ENCODE measurements around the gene RGS19.
A peak's percentile ranks its signal among the peaks of the same experiment; 100 is the strongest.

The RGS19 gene

GRCh38 chr20:64055893-64056638 lies 23.3 kb downstream of the RGS19 start:
- Histone ChIP-seq H3K4me3 (no peak overlapping the region), H3K27me3 (peaks cover 21 to 45% (median 34%) of the 10 kb centered on the region in 11 experiments), H3K9ac (peak overlapping the region in 9 of 11 experiments; percentile 2 to 52 (median 22); a peak in 5 of 22 replicates), H3K4me2 (peak overlapping the region; percentile 46 to 92 (median 81)), H4K20me1 (no peaks in the 10 kb centered on the region; a peak in 1 of 22 replicates), H3K4me1 (peaks cover 43 to 75% (median 69%) of the 10 kb centered on the region in 10 experiments), H3K27ac (peak overlapping the region in 2 of 11 experiments; percentile 29 to 30; a peak in 2 of 22 replicates), H3K9me3 (replicated peaks in 1 of 11) (no peaks in the 10 kb centered on the region), H3K36me3 (no peaks in the 10 kb centered on the region)
- no peak for TF ChIP-seq Cebpa-rat (IDR thresholded peaks at IDR 0.05)

- H3K4me1 ChIP-seq = peaks cover 43 to 81% (median 76%) of the 10 kb centered on the region in 10 experiments
- H3K27ac ChIP-seq = peak overlapping the region in 2 of 11 experiments; percentile 29 to 30; a peak in 2 of 22 replicates
- H4K20me1 ChIP-seq = peaks cover 0 to 6% (median 0%) of the 10 kb centered on the region in 11 experiments; a peak in 4 of 22 replicates
- H3K36me3 ChIP-seq = no peaks in the 10 kb centered on the region
- peaks cover 27 to 51% (median 40%) of the 10 kb centered on the region in 11 experiments for H3K27me3 ChIP-seq
- peak overlapping the region; percentile 46 to 92 (median 81) for H3K4me2 ChIP-seq
- TF ChIP-seq Cebpa-rat (IDR thresholded peaks at IDR 0.05) = no peak
- peak overlapping the region in 8 of 11 experiments; percentile 2 to 36 (median 21); a peak in 5 of 22 replicates for H3K9ac ChIP-seq
- H3K4me3 ChIP-seq = no peak overlapping the region
- H3K9me3 ChIP-seq (replicated peaks in 1 of 11) = no peaks in the 10 kb centered on the region
Measured at GRCh38 chr20:64055396-64055892, 23.9 kb downstream of the RGS19 start.

- Histone ChIP-seq H3K36me3 (no peaks in the 10 kb centered on the region), H3K27me3 (peaks cover 39 to 65% (median 53%) of the 10 kb centered on the region in 11 experiments), H3K4me1 (peaks cover 47 to 90% (median 84%) of the 10 kb centered on the region in 10 experiments), H3K4me3 (peak overlapping the region in 3 of 10 experiments; percentile 6 to 55 (median 39); a peak in 5 of 20 replicates), H4K20me1 (peaks cover 0 to 13% (median 0%) of the 10 kb centered on the region in 11 experiments; a peak in 4 of 22 replicates), H3K27ac (peak overlapping the region in 5 of 11 experiments; percentile 35 to 65 (median 41); a peak in 10 of 22 replicates), H3K4me2 (peak overlapping the region; percentile 62 to 92 (median 81)), H3K9me3 (replicated peaks in 1 of 11) (no peaks in the 10 kb centered on the region), H3K9ac (peak overlapping the region; percentile 20 to 65 (median 42); a peak in 19 of 22 replicates)
- no peak for TF ChIP-seq Cebpa-rat (IDR thresholded peaks at IDR 0.05)
Measured at GRCh38 chr20:64053841-64054661, 25.3 kb downstream of the RGS19 start.

DNA sequence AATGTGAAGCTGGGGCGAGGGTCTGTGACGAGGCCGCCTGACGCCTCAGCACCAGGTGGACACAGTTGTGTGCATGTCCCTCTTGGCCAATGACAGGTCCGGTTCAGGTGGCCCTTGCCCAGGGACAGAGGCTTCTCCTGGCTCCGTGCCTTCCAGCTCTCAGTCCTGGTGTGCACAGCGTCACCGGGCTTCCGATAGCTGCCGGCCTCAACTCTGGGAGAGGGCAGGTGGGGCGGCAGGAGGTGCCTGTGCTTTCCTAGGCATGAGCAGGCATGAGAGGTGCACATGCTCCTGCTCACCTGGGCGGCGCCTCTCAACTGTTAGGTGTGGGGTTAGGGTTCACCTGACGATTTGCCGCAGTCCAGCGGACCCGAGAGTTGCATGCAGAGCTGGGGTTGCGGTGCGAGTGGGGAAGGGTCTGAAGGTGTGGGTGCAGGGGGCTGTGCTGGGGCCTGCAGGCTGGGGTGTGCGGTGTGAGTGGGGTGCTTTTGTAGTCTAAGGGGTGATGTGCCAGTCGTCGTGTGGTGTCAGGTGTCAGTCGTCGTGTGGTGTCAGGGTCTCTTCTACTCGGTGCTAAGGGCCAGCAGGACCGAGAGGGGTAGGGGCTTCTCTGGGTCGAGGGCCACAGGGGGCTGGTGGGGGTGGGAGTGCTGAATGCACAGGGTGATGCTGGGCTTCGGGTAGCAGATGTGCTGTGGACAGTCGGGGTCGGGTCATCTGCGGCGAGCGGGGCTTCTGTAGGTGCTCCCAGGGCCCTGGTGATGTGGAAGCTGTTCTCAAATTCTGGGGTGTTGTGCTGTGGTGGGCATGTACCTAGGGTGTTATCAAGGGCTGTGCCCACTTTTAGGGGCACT lies 26.1 kb downstream of the RGS19 start:
- H4K20me1 ChIP-seq = peaks cover 0 to 17% (median 4%) of the 10 kb centered on the region in 11 experiments; a peak in 11 of 22 replicates
- peaks cover 45 to 92% (median 84%) of the 10 kb centered on the region in 10 experiments for H3K4me1 ChIP-seq
- H3K27ac ChIP-seq = peak overlapping the region in 2 of 11 experiments; percentile 36 to 65; a peak in 4 of 22 replicates
- peak overlapping the region; percentile 62 to 92 (median 81); a peak in 21 of 22 replicates for H3K4me2 ChIP-seq
- TF ChIP-seq Cebpa-rat (IDR thresholded peaks at IDR 0.05) = no peak
- H3K9ac ChIP-seq = peak overlapping the region in 8 of 11 experiments; percentile 20 to 65 (median 44); a peak in 10 of 22 replicates
- H3K4me3 ChIP-seq = peak overlapping the region in 1 of 10 experiments; percentile 55; a peak in 1 of 20 replicates
- peaks cover 47 to 74% (median 61%) of the 10 kb centered on the region in 11 experiments for H3K27me3 ChIP-seq
- no peaks in the 10 kb centered on the region for H3K36me3 ChIP-seq
- no peaks in the 10 kb centered on the region for H3K9me3 ChIP-seq (replicated peaks in 1 of 11)

- H3K27ac ChIP-seq = no peak overlapping the region
- 0 out of 22 replicates have a peak overlapping the region, but pooled peaks of 1 of the 11 experiments have one; percentile 29 for H3K9ac ChIP-seq
- H3K9me3 ChIP-seq (replicated peaks in 1 of 11) = no peaks in the 10 kb centered on the region
- H3K27me3 ChIP-seq = peaks cover 55 to 82% (median 70%) of the 10 kb centered on the region in 11 experiments
- no peaks in the 10 kb centered on the region for H3K36me3 ChIP-seq
- peaks cover 0 to 25% (median 6%) of the 10 kb centered on the region in 11 experiments; a peak in 10 of 22 replicates for H4K20me1 ChIP-seq
- H3K4me1 ChIP-seq = peaks cover 36 to 89% (median 80%) of the 10 kb centered on the region in 10 experiments
- H3K4me2 ChIP-seq = peak overlapping the region in 6 of 11 experiments; percentile 81 to 98 (median 88); a peak in 9 of 22 replicates
- no peak for TF ChIP-seq Cebpa-rat (IDR thresholded peaks at IDR 0.05)
- H3K4me3 ChIP-seq = no peak overlapping the region
Measured at GRCh38 chr20:64052326-64052722, 27.0 kb downstream of the RGS19 start.

DNA sequence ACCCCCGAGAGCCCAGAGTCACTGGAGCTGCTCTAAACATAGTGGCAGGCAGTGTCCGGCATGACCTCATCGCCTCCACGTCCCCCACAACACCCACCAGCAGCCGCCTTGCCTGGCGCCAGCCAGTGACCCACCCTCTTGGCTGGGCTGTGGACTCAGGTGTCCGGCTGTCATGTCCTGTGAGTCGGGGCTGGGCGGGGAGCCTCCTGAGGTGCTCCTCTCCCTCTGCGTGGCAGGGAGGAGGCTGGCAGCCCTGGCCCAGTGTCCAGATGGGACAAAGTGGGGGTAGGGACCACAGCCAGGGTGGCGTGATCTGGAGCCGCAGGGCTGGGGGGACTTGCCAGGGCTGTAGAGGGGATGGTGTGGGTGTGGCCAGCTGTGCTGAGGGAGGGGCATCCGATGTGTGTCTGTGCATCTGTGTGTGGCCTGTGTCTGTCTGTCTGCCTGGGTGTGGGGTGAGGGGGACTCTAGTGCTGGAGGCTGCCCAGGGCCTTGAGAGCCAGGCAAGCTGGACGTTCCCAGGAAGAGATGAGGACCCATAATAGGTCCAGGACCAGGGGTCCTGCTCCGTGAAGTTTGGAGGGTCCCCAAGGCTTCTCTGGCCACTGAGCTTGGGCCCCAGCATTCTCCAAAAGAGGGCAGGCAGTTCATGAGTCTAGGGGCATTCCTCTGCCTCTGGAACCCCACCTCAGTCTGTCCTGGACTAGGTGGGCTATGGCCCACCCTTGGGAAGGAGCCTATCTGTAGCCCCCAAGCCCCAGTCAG lies 27.6 kb downstream of the RGS19 start:
- Histone ChIP-seq H4K20me1 (peaks cover 0 to 31% (median 6%) of the 10 kb centered on the region in 11 experiments; a peak in 10 of 22 replicates), H3K4me1 (peaks cover 30 to 83% (median 75%) of the 10 kb centered on the region in 10 experiments), H3K27ac (no peak overlapping the region), H3K9ac (no peak overlapping the region), H3K36me3 (no peaks in the 10 kb centered on the region), H3K27me3 (peaks cover 61 to 88% (median 76%) of the 10 kb centered on the region in 11 experiments), H3K4me2 (peak overlapping the region in 8 of 11 experiments; percentile 4 to 98 (median 90); a peak in 15 of 22 replicates), H3K4me3 (no peak overlapping the region), H3K9me3 (replicated peaks in 1 of 11) (no peaks in the 10 kb centered on the region)
- no peak for TF ChIP-seq Cebpa-rat (IDR thresholded peaks at IDR 0.05)

GRCh38 chr20:64051033-64051452 lies 28.3 kb downstream of the RGS19 start:
- peak overlapping the region in 10 of 11 experiments; percentile 76 to 98 (median 89); a peak in 18 of 22 replicates for H3K4me2 ChIP-seq
- TF ChIP-seq Cebpa-rat (IDR thresholded peaks at IDR 0.05) = no peak
- peaks cover 0 to 36% (median 6%) of the 10 kb centered on the region in 11 experiments; a peak in 10 of 22 replicates for H4K20me1 ChIP-seq
- H3K27ac ChIP-seq = no peak overlapping the region
- no peaks in the 10 kb centered on the region for H3K9me3 ChIP-seq (replicated peaks in 1 of 11)
- peaks cover 23 to 76% (median 68%) of the 10 kb centered on the region in 10 experiments for H3K4me1 ChIP-seq
- H3K27me3 ChIP-seq = peaks cover 68 to 95% (median 83%) of the 10 kb centered on the region in 11 experiments
- H3K4me3 ChIP-seq = no peak overlapping the region
- H3K9ac ChIP-seq = peak overlapping the region in 3 of 11 experiments; percentile 16 to 71 (median 61); a peak in 2 of 22 replicates
- H3K36me3 ChIP-seq = no peaks in the 10 kb centered on the region
